Esophagus muscularis mucosa (tissue), 4 donors: ENCODE measurements around the gene CROCC. TPM values are rescaled to one million over a fixed set of nuclear protein-coding genes. Genes with fewer than 3 reads are reported as not detected.

Experiments used
- DNase-seq: peaks from one replicate; pipeline ENCODE4 v3.0.0-alpha.2; 2017; ENCODE audit errors: extremely low spot score
- H3K27ac ChIP-seq, 4 donors: fragments of 200-600 bp; sonication (generic); replicated peaks in 1 of 4; 1 replicate in 3 of 4; 2 replicates in 1 of 4; pipeline ENCODE4 v1.5.1; 2016 to 2019; ENCODE audit warnings: mild to moderate bottlenecking in 1 of 4
- H3K27me3 ChIP-seq, 4 donors: fragments of 200-600 bp; sonication (generic); one replicate each; pipeline versions ENCODE4 v1.5.1 to v1.6.0; 2016 to 2019
- H3K36me3 ChIP-seq, 4 donors: fragments of 200-600 bp; sonication (generic); one replicate each; pipeline ENCODE4 v1.5.1; 2016 to 2019
- H3K4me1 ChIP-seq, 4 donors: fragments of 200-600 bp; sonication (generic); one replicate each; pipeline ENCODE4 v1.5.1; 2016 to 2019
- H3K4me3 ChIP-seq, 4 donors: fragments of 200-600 bp; sonication (generic); 1 replicate in 2 of 4; 2 replicates in 2 of 4; pipeline ENCODE4 v1.5.1; 2016 to 2019; ENCODE audit warnings: mild to moderate bottlenecking in 4 of 4, moderate library complexity in 1 of 4
- H3K9me3 ChIP-seq, 4 donors: fragments of 200-600 bp; sonication (generic); 1 replicate in 3 of 4; 2 replicates in 1 of 4; pipeline ENCODE4 v1.5.1; 2016 to 2019
- EP300 ChIP-seq: sonication (generic); formaldehyde crosslinking; IDR thresholded peaks from one replicate; pipeline ENCODE4 v1.6.1; 2017; ENCODE audit warnings: antibody characterized with exemption
- POLR2A ChIP-seq: fragments of 450-650 bp; IDR thresholded peaks from one replicate; pipeline ENCODE4 v1.6.1; 2017; ENCODE audit warnings: antibody characterized with exemption, moderate library complexity, mild to moderate bottlenecking, low read depth
- POLR2AphosphoS5 ChIP-seq, 2 donors: sonication (generic); formaldehyde crosslinking; IDR thresholded peaks; one replicate each; pipeline ENCODE4 v1.6.1; 2017; ENCODE audit warnings: antibody characterized with exemption in 2 of 2
- WGBS: methylation state at CpG from one replicate; pipeline ENCODE4 v1.1.5; 2018; 5-methylcytosine and 5-hydroxymethylcytosine counted together
- intact Hi-C: fragments of 100-400 bp; cut with DNase I; formaldehyde crosslinking; loops from one replicate; pipeline ENCODE4 v1.15.1; 2023
- total RNA-seq, 4 donors: library from RNA; depleted of rRNA; stranded (reverse); fragments of >200 nt; gene quantifications; one replicate each; pipeline versions ENCODE4 v1.1.0 to v1.2.1, GENCODE V29; 2016
- TF ChIP-seq, protein P1 (sequence below), 3 experiments: fragments of 200-600 bp in 2 of 3; fragments of 450-650 bp in 1 of 3; sonication (generic) in 2 of 3; IDR thresholded peaks; one replicate each; pipeline ENCODE4 v1.5.1; 2017 to 2019; ENCODE audit warnings: antibody characterized with exemption in 3 of 3, mild to moderate bottlenecking in 2 of 3, moderate library complexity in 1 of 3

CROCC gene
- total RNA-seq, 4 donors from 2014 or later, result 17.6 to 36.3 (median 23.0) TPM

- intact Hi-C loops, result no loop called here
These were observed 65.2 kb downstream of the CROCC start for GRCh38 chr1:16986962-16987361.

GRCh38 chr1:16988210-16988609 lies 66.5 kb downstream of the CROCC start:
- no peak for TF ChIP-seq EP300
- TF ChIP-seq POLR2A, result no peak
- TF ChIP-seq POLR2AphosphoS5 (IDR thresholded peaks at IDR 0.05), result no peak
- TF ChIP-seq, protein P1, sequence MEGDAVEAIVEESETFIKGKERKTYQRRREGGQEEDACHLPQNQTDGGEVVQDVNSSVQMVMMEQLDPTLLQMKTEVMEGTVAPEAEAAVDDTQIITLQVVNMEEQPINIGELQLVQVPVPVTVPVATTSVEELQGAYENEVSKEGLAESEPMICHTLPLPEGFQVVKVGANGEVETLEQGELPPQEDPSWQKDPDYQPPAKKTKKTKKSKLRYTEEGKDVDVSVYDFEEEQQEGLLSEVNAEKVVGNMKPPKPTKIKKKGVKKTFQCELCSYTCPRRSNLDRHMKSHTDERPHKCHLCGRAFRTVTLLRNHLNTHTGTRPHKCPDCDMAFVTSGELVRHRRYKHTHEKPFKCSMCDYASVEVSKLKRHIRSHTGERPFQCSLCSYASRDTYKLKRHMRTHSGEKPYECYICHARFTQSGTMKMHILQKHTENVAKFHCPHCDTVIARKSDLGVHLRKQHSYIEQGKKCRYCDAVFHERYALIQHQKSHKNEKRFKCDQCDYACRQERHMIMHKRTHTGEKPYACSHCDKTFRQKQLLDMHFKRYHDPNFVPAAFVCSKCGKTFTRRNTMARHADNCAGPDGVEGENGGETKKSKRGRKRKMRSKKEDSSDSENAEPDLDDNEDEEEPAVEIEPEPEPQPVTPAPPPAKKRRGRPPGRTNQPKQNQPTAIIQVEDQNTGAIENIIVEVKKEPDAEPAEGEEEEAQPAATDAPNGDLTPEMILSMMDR (IDR thresholded peaks at IDR 0.05), result no peak
- Histone ChIP-seq H3K27ac (no peak overlapping the region), H3K36me3 (peaks cover 30 to 77% (median 70%) of the 10 kb centered on the region in 4 donors), H3K4me3 (no peak overlapping the region), H3K4me1 (peaks cover 8 to 12% (median 11%) of the 10 kb centered on the region in 4 donors), H3K9me3 (no peaks in the 10 kb centered on the region), H3K27me3 (no peaks in the 10 kb centered on the region)
- intact Hi-C loops, result no loop called here
- 90% methylated on average over 12 of the region's 13 CpGs for WGBS
- DNase-seq, result no peak

More at GRCh38 chr1:16986962-16987361, 65.2 kb downstream of the CROCC start:
- no peak overlapping the region for H3K27ac ChIP-seq
- H3K36me3 ChIP-seq, result peaks cover 30 to 67% (median 61%) of the 10 kb centered on the region in 4 donors
- DNase-seq, result no peak
- peaks cover 8 to 12% (median 11%) of the 10 kb centered on the region in 4 donors for H3K4me1 ChIP-seq
- WGBS, result 80% methylated on average over 15 of the region's 16 CpGs
- H3K27me3 ChIP-seq, result no peaks in the 10 kb centered on the region
- no peak overlapping the region for H3K4me3 ChIP-seq
- TF ChIP-seq EP300 (no peak), POLR2AphosphoS5 (IDR thresholded peaks at IDR 0.05) (no peak)
- TF ChIP-seq, protein P1 (IDR thresholded peaks at IDR 0.05), result peak in 1 of 3 experiments; percentile 19
- no peaks in the 10 kb centered on the region for H3K9me3 ChIP-seq

- DNase-seq, result no peak
- H3K9me3 ChIP-seq, result no peaks in the 10 kb centered on the region
- H3K4me3 ChIP-seq, result no peak overlapping the region
- TF ChIP-seq EP300, result no peak
- TF ChIP-seq POLR2AphosphoS5 (IDR thresholded peaks at IDR 0.05), result no peak
- no peak for TF ChIP-seq POLR2A
- TF ChIP-seq, protein P1 (IDR thresholded peaks at IDR 0.05), result no peak
- H3K27me3 ChIP-seq, result no peaks in the 10 kb centered on the region
- intact Hi-C loops, result no loop called here
- H3K4me1 ChIP-seq, result peaks cover 3 to 5% (median 3%) of the 10 kb centered on the region in 4 donors
- H3K27ac ChIP-seq, result no peak overlapping the region
- WGBS, result 90% methylated on average over 12 of the region's 22 CpGs
- H3K36me3 ChIP-seq, result peaks cover 30 to 91% (median 78%) of the 10 kb centered on the region in 4 donors
These were observed 68.1 kb downstream of the CROCC start for GRCh38 chr1:16989676-16990391.

DNA sequence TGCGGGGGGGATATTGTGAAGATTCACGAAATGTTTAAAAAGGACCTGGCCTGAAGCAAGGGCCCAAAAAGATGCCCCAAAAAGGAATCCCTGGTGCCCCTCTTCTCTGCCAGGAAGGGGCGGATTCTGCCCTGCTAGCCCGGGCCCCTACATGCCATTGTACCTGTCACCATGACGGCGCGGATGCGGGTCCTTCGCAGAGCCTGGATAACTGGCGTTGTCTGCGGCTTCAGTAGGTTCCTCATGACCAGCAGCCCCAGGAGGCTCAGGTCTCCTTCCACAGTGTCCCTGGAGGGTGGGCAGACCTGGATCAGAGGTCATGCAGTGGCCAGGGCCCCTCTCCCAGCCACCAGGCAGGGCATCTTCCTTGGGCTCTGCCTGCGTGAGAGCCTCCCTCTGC lies 69.8 kb downstream of the CROCC start:
- TF ChIP-seq POLR2AphosphoS5 (IDR thresholded peaks at IDR 0.05) (no peak), POLR2A (no peak), EP300 (no peak)
- TF ChIP-seq, protein P1 (IDR thresholded peaks at IDR 0.05), result no peak
- DNase-seq, result no peak
- no peaks in the 10 kb centered on the region for H3K27me3 ChIP-seq
- H3K9me3 ChIP-seq, result no peaks in the 10 kb centered on the region
- H3K27ac ChIP-seq, result no peak overlapping the region
- peaks cover 36 to 95% (median 83%) of the 10 kb centered on the region in 4 donors for H3K36me3 ChIP-seq
- intact Hi-C loops, result no loop called here
- no peak overlapping the region for H3K4me3 ChIP-seq
- H3K4me1 ChIP-seq, result no peaks in the 10 kb centered on the region
- WGBS, result 93% methylated on average over 12 of the region's 12 CpGs

GRCh38 chr1:16992102-16992501 lies 70.4 kb downstream of the CROCC start:
- H3K36me3 ChIP-seq, result peaks cover 36 to 95% (median 83%) of the 10 kb centered on the region in 4 donors
- H3K4me3 ChIP-seq, result no peak overlapping the region
- WGBS, result 100% methylated on average over 3 of the region's 12 CpGs
- H3K27ac ChIP-seq, result no peak overlapping the region
- H3K27me3 ChIP-seq, result no peaks in the 10 kb centered on the region
- H3K4me1 ChIP-seq, result no peaks in the 10 kb centered on the region
- DNase-seq, result no peak
- TF ChIP-seq POLR2AphosphoS5 (IDR thresholded peaks at IDR 0.05) (no peak), POLR2A (no peak)
- H3K9me3 ChIP-seq, result no peaks in the 10 kb centered on the region
- intact Hi-C loops, result no loop called here
